Activated T-helper 1 cell treated with anti-CD3 and anti-CD28 coated beads, Interleukin-2, amount 50 U/mL, for 16 hours (primary cell): ENCODE results near the gene CAPN10.

Experiments used
- DNase-seq, 2 donors: peaks; one replicate each; pipeline ENCODE4 v3.0.0-alpha.2; 2020; ENCODE audit warnings: low read depth in 1 of 2, low spot score in 1 of 2

CAPN10 gene

GRCh38 chr2:240622531-240623235, 36.1 kb downstream of the CAPN10 start:
- no peak for DNase-seq

GRCh38 chr2:240623531-240624010, 37.0 kb downstream of the CAPN10 start:
- no peak for DNase-seq

GRCh38 chr2:240624011-240624949, 37.7 kb downstream of the CAPN10 start:
- no peak for DNase-seq

GRCh38 chr2:240624950-240625621, 38.6 kb downstream of the CAPN10 start, which contains the start of gene GPR35:
TSS of gene GPR35 (plus strand) at chr2:240625480. CDS start at chr2:240629953, 4,473 bp downstream.
- peak; percentile 48 to 68 for DNase-seq

DNA sequence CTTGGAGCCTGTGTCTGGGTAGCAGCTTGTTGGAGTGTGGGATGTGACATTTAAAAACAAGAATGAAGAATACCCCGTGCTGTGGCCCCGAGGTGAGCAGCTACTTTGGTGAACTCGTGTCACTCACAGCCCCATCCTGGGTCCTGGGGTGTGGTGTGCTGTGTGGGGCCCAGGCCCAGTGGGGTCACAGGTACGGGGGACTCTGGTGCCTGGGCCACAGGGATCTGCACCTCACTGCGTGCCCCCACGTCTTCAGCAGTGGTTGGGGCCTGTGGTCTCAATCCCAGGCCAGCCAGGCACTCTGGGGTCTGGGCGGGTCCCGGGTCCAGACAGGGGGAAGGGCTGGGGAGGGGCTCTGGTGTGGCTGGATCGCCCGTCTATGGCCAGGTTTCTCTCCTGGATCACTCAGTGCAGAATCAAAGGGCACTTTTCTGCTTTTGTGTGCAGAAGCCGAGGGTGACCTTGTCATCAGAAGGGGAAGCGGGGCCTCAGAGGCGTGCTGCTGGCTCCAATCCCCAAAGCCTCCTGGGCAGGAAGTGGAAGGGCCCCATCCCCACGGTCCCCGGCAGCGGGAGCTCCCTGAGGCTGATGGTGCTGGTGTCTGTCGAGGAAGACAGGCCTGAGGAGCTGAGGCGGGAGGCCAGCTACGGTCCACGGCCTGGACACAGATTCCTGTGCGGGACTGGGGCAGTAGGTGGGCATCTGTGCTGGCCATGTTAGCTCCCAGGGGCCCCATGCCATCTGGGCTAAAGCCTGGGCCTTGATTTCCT, 40.2 kb downstream of the CAPN10 start:
- DNase-seq, result peak in 1 of 2 donors; percentile 3

- no peak for DNase-seq
These were observed 41.4 kb downstream of the CAPN10 start for GRCh38 chr2:240627736-240628506.

GRCh38 chr2:240628507-240628807, 41.9 kb downstream of the CAPN10 start:
- DNase-seq, result no peak

DNA sequence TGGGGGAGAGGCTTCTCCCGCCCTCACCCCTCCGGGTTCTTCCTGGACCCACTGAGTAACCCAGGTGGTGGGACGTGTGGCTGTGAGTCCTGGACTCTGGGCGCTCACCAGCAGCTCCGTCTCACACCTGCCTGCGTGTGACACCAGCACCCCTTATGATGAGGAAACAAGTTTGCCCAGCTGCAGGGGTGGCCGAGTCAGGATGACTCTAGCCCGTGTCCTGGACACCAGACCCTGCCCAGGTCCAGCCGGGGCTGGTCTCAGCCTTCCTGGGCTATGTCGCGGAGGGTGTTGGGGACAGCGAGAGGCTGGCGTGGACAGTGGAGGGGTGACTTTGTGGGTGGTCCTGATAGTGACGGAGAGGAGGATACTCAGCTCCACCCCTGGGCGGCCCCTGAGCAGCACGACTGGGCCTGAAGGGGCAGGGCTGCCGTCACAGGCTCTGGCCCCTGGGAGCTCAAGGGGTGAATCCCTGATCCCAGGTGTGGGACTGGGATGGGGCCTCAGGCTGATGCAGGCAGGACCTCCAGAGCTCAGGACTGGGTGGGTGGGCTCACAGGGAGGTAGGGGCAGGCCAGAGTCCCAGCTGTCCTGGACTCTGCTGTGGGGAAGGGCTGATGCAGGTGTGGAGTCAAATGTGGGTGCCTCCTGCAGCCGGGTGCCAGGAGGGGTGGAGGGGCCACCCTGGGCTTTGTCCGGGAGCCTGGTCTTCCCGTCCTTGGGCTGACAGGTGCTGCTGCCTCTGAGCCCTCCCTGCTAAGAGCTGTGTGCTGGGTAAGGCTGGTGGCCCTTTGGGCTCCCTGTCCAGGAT, 42.5 kb downstream of the CAPN10 start:
- DNase-seq, result no peak

DNA sequence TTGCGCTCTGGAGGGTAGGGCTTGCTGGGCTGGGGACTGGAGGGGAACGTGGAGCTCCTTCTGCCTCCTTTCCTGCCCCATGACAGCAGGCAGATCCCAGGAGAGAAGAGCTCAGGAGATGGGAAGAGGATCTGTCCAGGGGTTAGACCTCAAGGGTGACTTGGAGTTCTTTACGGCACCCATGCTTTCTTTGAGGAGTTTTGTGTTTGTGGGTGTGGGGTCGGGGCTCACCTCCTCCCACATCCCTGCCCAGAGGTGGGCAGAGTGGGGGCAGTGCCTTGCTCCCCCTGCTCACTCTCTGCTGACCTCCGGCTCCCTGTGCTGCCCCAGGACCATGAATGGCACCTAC, 43.1 kb downstream of the CAPN10 start:
- DNase-seq, result no peak

DNA sequence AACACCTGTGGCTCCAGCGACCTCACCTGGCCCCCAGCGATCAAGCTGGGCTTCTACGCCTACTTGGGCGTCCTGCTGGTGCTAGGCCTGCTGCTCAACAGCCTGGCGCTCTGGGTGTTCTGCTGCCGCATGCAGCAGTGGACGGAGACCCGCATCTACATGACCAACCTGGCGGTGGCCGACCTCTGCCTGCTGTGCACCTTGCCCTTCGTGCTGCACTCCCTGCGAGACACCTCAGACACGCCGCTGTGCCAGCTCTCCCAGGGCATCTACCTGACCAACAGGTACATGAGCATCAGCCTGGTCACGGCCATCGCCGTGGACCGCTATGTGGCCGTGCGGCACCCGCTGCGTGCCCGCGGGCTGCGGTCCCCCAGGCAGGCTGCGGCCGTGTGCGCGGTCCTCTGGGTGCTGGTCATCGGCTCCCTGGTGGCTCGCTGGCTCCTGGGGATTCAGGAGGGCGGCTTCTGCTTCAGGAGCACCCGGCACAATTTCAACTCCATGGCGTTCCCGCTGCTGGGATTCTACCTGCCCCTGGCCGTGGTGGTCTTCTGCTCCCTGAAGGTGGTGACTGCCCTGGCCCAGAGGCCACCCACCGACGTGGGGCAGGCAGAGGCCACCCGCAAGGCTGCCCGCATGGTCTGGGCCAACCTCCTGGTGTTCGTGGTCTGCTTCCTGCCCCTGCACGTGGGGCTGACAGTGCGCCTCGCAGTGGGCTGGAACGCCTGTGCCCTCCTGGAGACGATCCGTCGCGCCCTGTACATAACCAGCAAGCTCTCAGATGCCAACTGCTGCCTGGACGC, 43.6 kb downstream of the CAPN10 start:
- no peak for DNase-seq

GRCh38 chr2:240630771-240631547, 44.4 kb downstream of the CAPN10 start:
- no peak for DNase-seq

- no peak for DNase-seq
These were observed 45.2 kb downstream of the CAPN10 start for GRCh38 chr2:240631548-240632305.

GRCh38 chr2:240632306-240632721, 45.8 kb downstream of the CAPN10 start:
- no peak for DNase-seq

GRCh38 chr2:240635121-240635997, 48.8 kb downstream of the CAPN10 start:
- DNase-seq, result no peak

DNA sequence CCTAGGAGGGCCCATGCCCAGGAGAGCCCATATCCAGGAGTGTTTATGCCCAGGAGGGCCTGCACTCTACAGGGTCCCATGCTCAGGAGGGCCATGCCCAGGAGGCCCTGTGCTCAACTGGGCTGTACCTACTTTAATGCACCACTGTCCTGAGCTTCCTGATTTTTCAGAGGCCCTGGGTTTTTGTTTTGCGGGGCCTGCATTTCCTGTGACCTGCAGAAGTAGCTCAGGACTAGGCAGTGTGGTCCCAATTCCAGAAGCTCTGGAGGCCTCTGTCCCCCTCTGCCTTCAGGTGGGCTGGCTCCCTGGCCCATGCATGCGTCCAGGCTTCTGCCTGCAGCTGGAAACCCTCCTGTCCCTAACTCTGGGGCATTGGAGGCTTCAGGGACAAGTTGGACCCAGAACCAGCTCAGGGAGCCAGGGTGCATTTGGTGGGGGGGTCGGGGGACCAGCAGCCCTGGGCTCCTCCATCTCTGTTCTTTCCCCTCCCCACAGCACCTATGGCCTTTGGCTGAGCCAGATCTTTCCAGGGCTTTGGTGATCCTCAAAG, 49.5 kb downstream of the CAPN10 start:
- DNase-seq, result no peak
